OCI-LY1 (cell line): ENCODE results near the gene FAM222A.

Experiments
- EZH2 ChIP-seq: fragments of 200-600 bp; sonication (generic), shearing (Covaris generic); IDR thresholded peaks from 2 replicates; pipeline ENCODE4 v1.8.0; 2017; ENCODE audit warnings: borderline replicate concordance, mixed run types, mild to moderate bottlenecking, antibody characterized with exemption, low read length, moderate library complexity, mixed read lengths
- TF ChIP-seq, protein P1 (sequence below): fragments of 200-600 bp; sonication (generic), shearing (Covaris generic); IDR thresholded peaks from 2 replicates; pipeline ENCODE4 v1.5.1; 2017; ENCODE audit warnings: mild to moderate bottlenecking, antibody characterized with exemption, low read length, moderate library complexity, mixed read lengths

DNA sequence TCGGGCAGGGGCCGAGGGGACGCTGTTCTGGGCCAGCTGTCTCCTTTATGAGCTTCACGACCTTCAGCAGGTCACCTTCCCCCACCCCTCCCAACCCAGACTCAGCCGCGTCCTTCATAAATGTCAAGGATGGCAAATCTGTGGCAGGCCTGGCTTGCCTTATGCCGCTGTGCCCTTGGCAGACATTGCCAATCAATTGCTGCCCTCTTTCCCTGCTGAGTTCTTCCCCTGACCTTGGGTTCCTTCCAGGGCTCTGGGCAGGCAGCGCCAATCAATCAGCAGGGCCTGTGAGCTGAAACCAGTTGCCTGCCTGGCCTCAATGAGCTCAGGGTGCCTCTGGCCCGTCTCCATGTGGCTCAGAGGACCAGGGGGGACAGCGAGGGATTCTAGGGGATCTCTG lies 7.7 kb downstream of the FAM222A start:
- TF ChIP-seq, protein P1, sequence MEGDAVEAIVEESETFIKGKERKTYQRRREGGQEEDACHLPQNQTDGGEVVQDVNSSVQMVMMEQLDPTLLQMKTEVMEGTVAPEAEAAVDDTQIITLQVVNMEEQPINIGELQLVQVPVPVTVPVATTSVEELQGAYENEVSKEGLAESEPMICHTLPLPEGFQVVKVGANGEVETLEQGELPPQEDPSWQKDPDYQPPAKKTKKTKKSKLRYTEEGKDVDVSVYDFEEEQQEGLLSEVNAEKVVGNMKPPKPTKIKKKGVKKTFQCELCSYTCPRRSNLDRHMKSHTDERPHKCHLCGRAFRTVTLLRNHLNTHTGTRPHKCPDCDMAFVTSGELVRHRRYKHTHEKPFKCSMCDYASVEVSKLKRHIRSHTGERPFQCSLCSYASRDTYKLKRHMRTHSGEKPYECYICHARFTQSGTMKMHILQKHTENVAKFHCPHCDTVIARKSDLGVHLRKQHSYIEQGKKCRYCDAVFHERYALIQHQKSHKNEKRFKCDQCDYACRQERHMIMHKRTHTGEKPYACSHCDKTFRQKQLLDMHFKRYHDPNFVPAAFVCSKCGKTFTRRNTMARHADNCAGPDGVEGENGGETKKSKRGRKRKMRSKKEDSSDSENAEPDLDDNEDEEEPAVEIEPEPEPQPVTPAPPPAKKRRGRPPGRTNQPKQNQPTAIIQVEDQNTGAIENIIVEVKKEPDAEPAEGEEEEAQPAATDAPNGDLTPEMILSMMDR: no peak
- TF ChIP-seq EZH2: no peak
